ENCODE results near the gene ANKS6. TPM values are rescaled to one million over a fixed set of nuclear protein-coding genes. Genes with fewer than 3 reads are reported as not detected.
A peak's percentile ranks its signal among the peaks of the same experiment; 100 is the strongest.

ANKS6 gene
- total and polyA plus RNA-seq, 9 of the 15 experiments (the other 6 are each of a cell fraction or from before 2014, with no cell fraction given), result 9.9 to 74.5 (median 36.9) TPM

- TF ChIP-seq, protein P1, sequence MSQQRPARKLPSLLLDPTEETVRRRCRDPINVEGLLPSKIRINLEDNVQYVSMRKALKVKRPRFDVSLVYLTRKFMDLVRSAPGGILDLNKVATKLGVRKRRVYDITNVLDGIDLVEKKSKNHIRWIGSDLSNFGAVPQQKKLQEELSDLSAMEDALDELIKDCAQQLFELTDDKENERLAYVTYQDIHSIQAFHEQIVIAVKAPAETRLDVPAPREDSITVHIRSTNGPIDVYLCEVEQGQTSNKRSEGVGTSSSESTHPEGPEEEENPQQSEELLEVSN (IDR thresholded peaks at IDR 0.05; ENCODE audit: borderline replicate concordance in 1 of 2, extremely low read depth in 1 of 2, insufficient read depth in 1 of 2, insufficient read length in 1 of 2, low read depth in 1 of 2, low read length in 1 of 2, poor library complexity in 1 of 2, severe bottlenecking in 1 of 2), result peak; percentile 89 to 96
- TF ChIP-seq BRD9 (IDR thresholded peaks at IDR 0.05; ENCODE audit: low read depth, partially characterized antibody) (no peak), ZBTB33 (CRISPR knock-in tag; IDR thresholded peaks at IDR 0.05) (0 out of 2 replicates have a peak, but pooled peaks have one; percentile 36), PRMT5 (CRISPR knock-in tag; IDR thresholded peaks at IDR 0.05) (no peak), SRSF1 (IDR thresholded peaks at IDR 0.05; ENCODE audit: low read depth, low read length) (no peak), MED1 (CRISPR knock-in tag; IDR thresholded peaks at IDR 0.05; ENCODE audit: borderline replicate concordance) (no peak), MYC (IDR thresholded peaks at IDR 0.05; ENCODE audit: low read depth, low read length) (peak; percentile 81), MYC (CRISPR knock-in tag; IDR thresholded peaks at IDR 0.05; ENCODE audit: borderline replicate concordance, low read depth) (no peak), ZNF384 (IDR thresholded peaks at IDR 0.05; ENCODE audit: low read depth, low read length) (no peak), PURB (CRISPR knock-in tag; IDR thresholded peaks at IDR 0.05; ENCODE audit: low read depth) (no peak), JUND (IDR thresholded peaks at IDR 0.05; ENCODE audit: borderline replicate concordance, low read depth, low read length) (no peak), JUND (tag; IDR thresholded peaks at IDR 0.05; ENCODE audit: borderline replicate concordance, low read depth, low read length) (no peak; the same call in 2 of the 3 replicates), TOE1 (IDR thresholded peaks at IDR 0.05; ENCODE audit: borderline replicate concordance) (no peak), TOE1 (CRISPR knock-in tag; IDR thresholded peaks at IDR 0.05; ENCODE audit: borderline replicate concordance, low read depth) (no peak), HOXB6 (CRISPR knock-in tag; IDR thresholded peaks at IDR 0.05; ENCODE audit: borderline replicate concordance) (no peak), ZNF12 (CRISPR knock-in tag; IDR thresholded peaks at IDR 0.05) (no peak), FUS (optimal IDR thresholded peaks at IDR 0.05; ENCODE audit: low read depth, low read length) (no peak)
Observed at GRCh38 chr9:98796364-98797101, at the start of gene ANKS6 (continued).

All from K562 (cell line).